Iris pigment epithelial cell (primary cell): ENCODE data around the gene KLKB1.

Source experiments
- DNase-seq: peaks from one replicate; pipeline ENCODE4 v3.0.0-alpha.2; 2011; ENCODE audit warnings: low read depth

KLKB1 gene

GRCh38 chr4:186227221-186227620 lies at the start of gene KLKB1:
TSS of gene KLKB1 (plus strand) at chr4:186227507. CDS start at chr4:186228196, 689 bp downstream.
- peak; percentile 19 for DNase-seq

GRCh38 chr4:186188107-186188506 lies 39.2 kb upstream of the KLKB1 start:
- no peak for DNase-seq

GRCh38 chr4:186189656-186190055 lies 37.7 kb upstream of the KLKB1 start:
- DNase-seq = no peak

GRCh38 chr4:186190581-186191199 lies 36.6 kb upstream of the KLKB1 start:
- peak; percentile 29 for DNase-seq

- DNase-seq = peak; percentile 78
Measured at GRCh38 chr4:186191200-186192065, 35.9 kb upstream of the KLKB1 start, which contains the start of gene CYP4V2. TSS of gene CYP4V2 (plus strand) at chr4:186191567. CDS start at chr4:186191824, 257 bp downstream.

- DNase-seq = peak; percentile 46
Measured at GRCh38 chr4:186192066-186192612, 35.2 kb upstream of the KLKB1 start.

GRCh38 chr4:186193851-186194250 lies 33.5 kb upstream of the KLKB1 start:
- no peak for DNase-seq

- DNase-seq = no peak
Measured at GRCh38 chr4:186196063-186196462, 31.2 kb upstream of the KLKB1 start.

GRCh38 chr4:186200516-186200915 lies 26.8 kb upstream of the KLKB1 start:
- no peak for DNase-seq

- no peak for DNase-seq
Measured at GRCh38 chr4:186201010-186201409, 26.3 kb upstream of the KLKB1 start.

GRCh38 chr4:186201535-186202230 lies 25.6 kb upstream of the KLKB1 start:
- peak; percentile 34 for DNase-seq

GRCh38 chr4:186202490-186203140 lies 24.7 kb upstream of the KLKB1 start:
- DNase-seq = no peak

- DNase-seq = no peak
Measured at GRCh38 chr4:186203406-186203805, 23.9 kb upstream of the KLKB1 start.

- peak; percentile 75 for DNase-seq
Measured at GRCh38 chr4:186204103-186204559, 23.2 kb upstream of the KLKB1 start.

- no peak for DNase-seq
Measured at GRCh38 chr4:186204686-186205085, 22.6 kb upstream of the KLKB1 start.

GRCh38 chr4:186205156-186205555 lies 22.2 kb upstream of the KLKB1 start:
- no peak for DNase-seq

GRCh38 chr4:186216465-186217024 lies 10.8 kb upstream of the KLKB1 start:
- peak; percentile 18 for DNase-seq

- no peak for DNase-seq
Measured at GRCh38 chr4:186217733-186218293, 9.5 kb upstream of the KLKB1 start.

- DNase-seq = no peak
Measured at GRCh38 chr4:186221624-186222023, 5.7 kb upstream of the KLKB1 start.

- DNase-seq = no peak
Measured at GRCh38 chr4:186225848-186226247, 1.5 kb upstream of the KLKB1 start.
